ENCODE results near the gene MYOM1. TPM values are rescaled to one million over a fixed set of nuclear protein-coding genes. Genes with fewer than 3 reads are reported as not detected.

MYOM1 gene
- total and polyA plus RNA-seq, 10 donors, result 1.2 to 6.2 (median 2.0) TPM

- TF ChIP-seq POLR2AphosphoS5 (IDR thresholded peaks at IDR 0.05), result no peak
- no peak for TF ChIP-seq POLR2A (IDR thresholded peaks at IDR 0.05)
- no peak for TF ChIP-seq CTCF (IDR thresholded peaks at IDR 0.05 in 8 of 11, conservative IDR thresholded peaks at IDR 0.05 in 3 of 11)
- intact Hi-C loops (cut with DNase I; ENCODE audit: low total_unique reads), result no loop called here
- no peak for DNase-seq
- Histone ChIP-seq H3K27ac (no peak overlapping the region), H3K9me3 (no peaks in the 10 kb centered on the region), H3K27me3 (replicated peaks in 1 of 7) (peaks cover 0 to 5% (median 0%) of the 10 kb centered on the region in 7 donors), H3K4me3 (no peak overlapping the region), H3K4me1 (peaks cover 3 to 46% (median 24%) of the 10 kb centered on the region in 6 donors), H3K36me3 (no peaks in the 10 kb centered on the region)
- WGBS, 5 donors, result 91 to 98% (median 94%) methylated on average over 8 of the region's 8 CpGs
These were observed 178.9 kb downstream of the MYOM1 start for GRCh38 chr18:3040881-3041280.

- Histone ChIP-seq H3K4me1 (peaks cover 3 to 39% (median 19%) of the 10 kb centered on the region in 6 donors), H3K27ac (no peak overlapping the region), H3K36me3 (no peaks in the 10 kb centered on the region), H3K9me3 (no peaks in the 10 kb centered on the region), H3K27me3 (replicated peaks in 1 of 7) (peaks cover 0 to 5% (median 0%) of the 10 kb centered on the region in 7 donors), H3K4me3 (no peak overlapping the region)
- TF ChIP-seq CTCF (IDR thresholded peaks at IDR 0.05 in 8 of 11, conservative IDR thresholded peaks at IDR 0.05 in 3 of 11), result no peak
- no peak for TF ChIP-seq POLR2AphosphoS5 (IDR thresholded peaks at IDR 0.05)
- no peak for TF ChIP-seq POLR2A (IDR thresholded peaks at IDR 0.05)
- DNase-seq, result no peak
- WGBS, 5 donors, result 87 to 97% (median 91%) methylated on average over 2 of the region's 2 CpGs
- intact Hi-C loops (cut with DNase I; ENCODE audit: low total_unique reads), result no loop called here
These were observed 179.6 kb downstream of the MYOM1 start for GRCh38 chr18:3040173-3040572.

- Histone ChIP-seq H3K4me3 (peak overlapping the region in 1 of 8 donors; percentile 44), H3K27me3 (replicated peaks in 1 of 7) (no peaks in the 10 kb centered on the region), H3K27ac (peak overlapping the region; percentile 37 to 85 (median 65)), H3K9me3 (no peaks in the 10 kb centered on the region), H3K36me3 (no peaks in the 10 kb centered on the region), H3K4me1 (peaks cover 3 to 27% (median 12%) of the 10 kb centered on the region in 6 donors)
- no peak for TF ChIP-seq CTCF (IDR thresholded peaks at IDR 0.05 in 8 of 11, conservative IDR thresholded peaks at IDR 0.05 in 3 of 11)
- peak in 1 of 3 donors; percentile 62 for TF ChIP-seq POLR2AphosphoS5 (IDR thresholded peaks at IDR 0.05)
- WGBS, 5 donors, result 29 to 40% (median 32%) methylated on average over 4 of the region's 4 CpGs
- intact Hi-C loops (cut with DNase I; ENCODE audit: low total_unique reads), result no loop called here
- DNase-seq, result no peak
These were observed 182.3 kb downstream of the MYOM1 start for GRCh38 chr18:3037423-3037915.

- no peak overlapping the region for H3K27ac ChIP-seq
- WGBS, 5 donors, result 93 to 96% (median 95%) methylated on average over 5 of the region's 5 CpGs
- H3K4me1 ChIP-seq, result peaks cover 3 to 16% (median 9%) of the 10 kb centered on the region in 6 donors
- no peak overlapping the region for H3K4me3 ChIP-seq
- no peaks in the 10 kb centered on the region for H3K36me3 ChIP-seq
- H3K27me3 ChIP-seq (replicated peaks in 1 of 7), result no peaks in the 10 kb centered on the region
- intact Hi-C loops (cut with DNase I; ENCODE audit: low total_unique reads), result no loop called here
- no peak for DNase-seq
- TF ChIP-seq POLR2AphosphoS5 (IDR thresholded peaks at IDR 0.05), result no peak
- no peaks in the 10 kb centered on the region for H3K9me3 ChIP-seq
These were observed 183.7 kb downstream of the MYOM1 start for GRCh38 chr18:3036108-3036507.

GRCh38 chr18:3035635-3036034, 184.1 kb downstream of the MYOM1 start:
- Histone ChIP-seq H3K36me3 (no peaks in the 10 kb centered on the region), H3K4me3 (no peak overlapping the region), H3K27ac (no peak overlapping the region), H3K4me1 (peaks cover 3 to 16% (median 9%) of the 10 kb centered on the region in 6 donors), H3K9me3 (no peaks in the 10 kb centered on the region), H3K27me3 (replicated peaks in 1 of 7) (no peaks in the 10 kb centered on the region)
- DNase-seq, result no peak
- intact Hi-C loops (cut with DNase I; ENCODE audit: low total_unique reads), result no loop called here
- 90 to 96% (median 95%) methylated on average over 5 of the region's 5 CpGs for WGBS, 5 donors
- TF ChIP-seq CTCF (IDR thresholded peaks at IDR 0.05 in 8 of 11, conservative IDR thresholded peaks at IDR 0.05 in 3 of 11) (no peak), POLR2A (IDR thresholded peaks at IDR 0.05) (no peak), POLR2AphosphoS5 (IDR thresholded peaks at IDR 0.05) (no peak)

All from spleen (tissue), 11 donors.